Vagina (tissue), 2 donors: Measurements from ENCODE around the gene AGT. TPM values are rescaled to one million over a fixed set of nuclear protein-coding genes. Genes with fewer than 3 reads are reported as not detected.

Experiments
- DNase-seq, 2 donors: peaks; one replicate each; pipeline ENCODE4 v3.0.0-alpha.2; 2017; ENCODE audit errors: extremely low spot score in 2 of 2
- H3K27ac ChIP-seq: fragments of 200-600 bp; sonication (generic); one replicate; pipeline ENCODE4 v1.5.1; 2019
- H3K27me3 ChIP-seq: fragments of 200-600 bp; sonication (generic); one replicate; pipeline ENCODE4 v1.5.1; 2019
- H3K36me3 ChIP-seq, 2 donors: fragments of 200-600 bp; sonication (generic); one replicate each; pipeline ENCODE4 v1.5.1; 2017 to 2019
- H3K4me1 ChIP-seq: fragments of 200-600 bp; sonication (generic); one replicate; pipeline ENCODE4 v1.5.1; 2019
- H3K4me3 ChIP-seq, 2 donors: fragments of 200-600 bp; sonication (generic); 1 replicate in 1 of 2; 2 replicates in 1 of 2; pipeline ENCODE4 v1.5.1; 2016 to 2019
- H3K9me3 ChIP-seq: fragments of 200-600 bp; sonication (generic); one replicate; pipeline ENCODE4 v1.5.1; 2019
- CTCF ChIP-seq, 3 experiments: fragments of 450-650 bp in 2 of 3; fragments of 200-600 bp in 1 of 3; sonication (generic) in 1 of 3; IDR thresholded peaks; one replicate each; pipeline ENCODE4 v1.5.1; 2017 to 2019; ENCODE audit warnings: antibody characterized with exemption in 3 of 3, mild to moderate bottlenecking in 2 of 3, moderate library complexity in 2 of 3
- POLR2A ChIP-seq, 2 donors: fragments of 450-650 bp; IDR thresholded peaks; one replicate each; pipeline ENCODE4 v1.6.1; 2017; ENCODE audit warnings: antibody characterized with exemption in 2 of 2, mild to moderate bottlenecking in 2 of 2, moderate library complexity in 2 of 2
- POLR2AphosphoS5 ChIP-seq, 2 donors: sonication (generic); formaldehyde crosslinking; IDR thresholded peaks; one replicate each; pipeline ENCODE4 v1.9.0; 2017; ENCODE audit warnings: antibody characterized with exemption in 2 of 2, mild to moderate bottlenecking in 2 of 2, low read depth in 1 of 2; ENCODE audit not compliant: insufficient read depth in 1 of 2
- intact Hi-C: fragments of 100-400 bp; cut with DNase I; formaldehyde crosslinking; loops from one replicate; pipeline ENCODE4 v1.15.1; 2023
- total RNA-seq: library from RNA; depleted of rRNA; stranded (reverse); fragments of >200 nt; gene quantifications from one replicate; pipeline ENCODE4 v1.2.3, GENCODE V29; 2016

AGT gene
- total RNA-seq, 1 donor from 2014 or later, result 9.6 TPM

- intact Hi-C loops, result no loop called here
- H3K4me1 ChIP-seq, result no peaks in the 10 kb centered on the region
- H3K27ac ChIP-seq, result no peak overlapping the region
Measured at GRCh38 chr1:230698130-230698529, 15.8 kb downstream of the AGT start.

GRCh38 chr1:230696722-230697437, 17.0 kb downstream of the AGT start:
- no peak for TF ChIP-seq POLR2A (IDR thresholded peaks at IDR 0.05)
- no peak for TF ChIP-seq POLR2AphosphoS5 (IDR thresholded peaks at IDR 0.05; ENCODE audit: insufficient read depth in 1 of 2, low read depth in 1 of 2)
- TF ChIP-seq CTCF (IDR thresholded peaks at IDR 0.05), result no peak
- no peak for DNase-seq
- no peaks in the 10 kb centered on the region for H3K9me3 ChIP-seq

More at GRCh38 chr1:230698130-230698529, 15.8 kb downstream of the AGT start:
- no peaks in the 10 kb centered on the region for H3K27me3 ChIP-seq
- TF ChIP-seq CTCF (IDR thresholded peaks at IDR 0.05) (no peak), POLR2A (IDR thresholded peaks at IDR 0.05) (no peak), POLR2AphosphoS5 (IDR thresholded peaks at IDR 0.05; ENCODE audit: insufficient read depth in 1 of 2, low read depth in 1 of 2) (no peak)
- no peaks in the 10 kb centered on the region for H3K9me3 ChIP-seq
- no peak overlapping the region for H3K4me3 ChIP-seq
- DNase-seq, result no peak
- peaks cover 0 to 13% of the 10 kb centered on the region in 2 donors for H3K36me3 ChIP-seq

GRCh38 chr1:230696218-230696617, 17.7 kb downstream of the AGT start:
- H3K27me3 ChIP-seq, result no peaks in the 10 kb centered on the region
- H3K4me3 ChIP-seq, result no peak overlapping the region
- H3K36me3 ChIP-seq, result peaks cover 0 to 29% of the 10 kb centered on the region in 2 donors
- H3K4me1 ChIP-seq, result no peaks in the 10 kb centered on the region
- no peak for TF ChIP-seq POLR2AphosphoS5 (IDR thresholded peaks at IDR 0.05; ENCODE audit: insufficient read depth in 1 of 2, low read depth in 1 of 2)
- no peak for TF ChIP-seq POLR2A (IDR thresholded peaks at IDR 0.05)
- no peak for TF ChIP-seq CTCF (IDR thresholded peaks at IDR 0.05)
- intact Hi-C loops, result no loop called here
- DNase-seq, result no peak
- H3K27ac ChIP-seq, result no peak overlapping the region
- H3K9me3 ChIP-seq, result no peaks in the 10 kb centered on the region

More at GRCh38 chr1:230696722-230697437, 17.0 kb downstream of the AGT start:
- no peak overlapping the region for H3K27ac ChIP-seq
- no peaks in the 10 kb centered on the region for H3K27me3 ChIP-seq
- intact Hi-C loops, result no loop called here
- H3K4me3 ChIP-seq, result no peak overlapping the region
- peaks cover 0 to 23% of the 10 kb centered on the region in 2 donors for H3K36me3 ChIP-seq
- no peaks in the 10 kb centered on the region for H3K4me1 ChIP-seq

- no peaks in the 10 kb centered on the region for H3K4me1 ChIP-seq
- intact Hi-C loops, result no loop called here
- no peak overlapping the region for H3K27ac ChIP-seq
- peaks cover 0 to 40% of the 10 kb centered on the region in 2 donors for H3K36me3 ChIP-seq
- H3K9me3 ChIP-seq, result no peaks in the 10 kb centered on the region
- TF ChIP-seq POLR2A (IDR thresholded peaks at IDR 0.05) (no peak), CTCF (IDR thresholded peaks at IDR 0.05) (no peak), POLR2AphosphoS5 (IDR thresholded peaks at IDR 0.05; ENCODE audit: insufficient read depth in 1 of 2, low read depth in 1 of 2) (no peak)
- H3K27me3 ChIP-seq, result no peaks in the 10 kb centered on the region
- no peak overlapping the region for H3K4me3 ChIP-seq
- no peak for DNase-seq
Measured at GRCh38 chr1:230694991-230695390, 18.9 kb downstream of the AGT start.

GRCh38 chr1:230694464-230694863, 19.5 kb downstream of the AGT start:
- Histone ChIP-seq H3K36me3 (peaks cover 0 to 45% of the 10 kb centered on the region in 2 donors), H3K4me1 (no peaks in the 10 kb centered on the region), H3K9me3 (no peaks in the 10 kb centered on the region), H3K27me3 (no peaks in the 10 kb centered on the region), H3K4me3 (no peak overlapping the region), H3K27ac (no peak overlapping the region)
- DNase-seq, result no peak
- intact Hi-C loops, result no loop called here
- no peak for TF ChIP-seq POLR2AphosphoS5 (IDR thresholded peaks at IDR 0.05; ENCODE audit: insufficient read depth in 1 of 2, low read depth in 1 of 2)
- TF ChIP-seq POLR2A (IDR thresholded peaks at IDR 0.05), result no peak
- TF ChIP-seq CTCF (IDR thresholded peaks at IDR 0.05), result no peak
